GM12892 (cell line): ENCODE measurements around the gene CCDC188.

Source experiments
- POLR2A ChIP-seq: IDR thresholded peaks from 2 replicates; pipeline ENCODE4 v1.6.1; 2011; ENCODE audit warnings: low read depth, low read length, control low read depth
- POLR2AphosphoS5 ChIP-seq: IDR thresholded peaks from 2 replicates; pipeline ENCODE4 v1.6.1; 2011; ENCODE audit warnings: low read depth, low read length, control low read depth
- TAF1 ChIP-seq: IDR thresholded peaks from 2 replicates; pipeline ENCODE4 v1.6.1; 2011; ENCODE audit warnings: low read depth, mild to moderate bottlenecking, control low read depth, low read length, borderline replicate concordance

- no peak for TF ChIP-seq POLR2A
- no peak for TF ChIP-seq POLR2AphosphoS5
- no peak for TF ChIP-seq TAF1
Measured at GRCh38 chr22:20138868-20139267, 12.0 kb downstream of the CCDC188 start.
